IPS-NIHi11 (cell line): ENCODE results near the gene ADGRA1.

Experiments used
- DNase-seq: peaks from one replicate; pipeline ENCODE4 v3.0.0; 2012; ENCODE audit warnings: mixed read lengths, low spot score

The ADGRA1 gene

GRCh38 chr10:133056001-133056400 lies 31.7 kb upstream of the ADGRA1 start:
- no peak for DNase-seq

GRCh38 chr10:133056651-133057178 lies 31.0 kb upstream of the ADGRA1 start:
- DNase-seq = no peak

GRCh38 chr10:133058331-133059092 lies 29.2 kb upstream of the ADGRA1 start:
- DNase-seq = no peak

- DNase-seq = no peak
These were observed 28.6 kb upstream of the ADGRA1 start for GRCh38 chr10:133059093-133059470.

- DNase-seq = no peak
These were observed 28.2 kb upstream of the ADGRA1 start for GRCh38 chr10:133059571-133059970.

- no peak for DNase-seq
These were observed 27.7 kb upstream of the ADGRA1 start for GRCh38 chr10:133060022-133060421.

- no peak for DNase-seq
These were observed 27.3 kb upstream of the ADGRA1 start for GRCh38 chr10:133060466-133060865.

- DNase-seq = no peak
These were observed 26.8 kb upstream of the ADGRA1 start for GRCh38 chr10:133060881-133061280.

GRCh38 chr10:133061296-133062038 lies 26.3 kb upstream of the ADGRA1 start:
- DNase-seq = no peak

GRCh38 chr10:133062085-133062484 lies 25.6 kb upstream of the ADGRA1 start:
- no peak for DNase-seq

GRCh38 chr10:133062635-133063034 lies 25.1 kb upstream of the ADGRA1 start:
- no peak for DNase-seq

GRCh38 chr10:133067149-133068105 lies 20.3 kb upstream of the ADGRA1 start:
- no peak for DNase-seq

GRCh38 chr10:133068111-133069032 lies 19.4 kb upstream of the ADGRA1 start:
- DNase-seq = no peak

- DNase-seq = no peak
These were observed 18.6 kb upstream of the ADGRA1 start for GRCh38 chr10:133069033-133069525.

GRCh38 chr10:133070405-133070804 lies 17.3 kb upstream of the ADGRA1 start:
- DNase-seq = no peak

GRCh38 chr10:133070810-133071209 lies 16.9 kb upstream of the ADGRA1 start:
- DNase-seq = no peak

- no peak for DNase-seq
These were observed 16.0 kb upstream of the ADGRA1 start for GRCh38 chr10:133071733-133072132.

GRCh38 chr10:133072196-133072595 lies 15.5 kb upstream of the ADGRA1 start:
- DNase-seq = no peak

- no peak for DNase-seq
These were observed 14.9 kb upstream of the ADGRA1 start for GRCh38 chr10:133072720-133073390.
